Endodermal cell (in vitro differentiated cells): ENCODE results near the gene SLC25A20. TPM values are rescaled to one million over a fixed set of nuclear protein-coding genes. Genes with fewer than 3 reads are reported as not detected.

ENCODE experiments used
- DNase-seq: peaks from one replicate; pipeline ENCODE4 v3.0.0-alpha.2; 2017
- H3K27ac ChIP-seq: 2 replicates; pipeline ENCODE4 v1.5.1; 2013; ENCODE audit warnings: mild to moderate bottlenecking, low read depth, low read length, moderate library complexity
- H3K27me3 ChIP-seq: 2 replicates; pipeline ENCODE4 v1.6.1; 2013; ENCODE audit warnings: mild to moderate bottlenecking, low read length, moderate library complexity; ENCODE audit not compliant: insufficient read depth, control insufficient read depth, poor library complexity, severe bottlenecking
- H3K36me3 ChIP-seq: 2 replicates; pipeline ENCODE4 v1.7.0; 2013; ENCODE audit warnings: mild to moderate bottlenecking, low read length, moderate library complexity; ENCODE audit not compliant: control insufficient read depth, insufficient read depth
- H3K4me1 ChIP-seq: one replicate; pipeline ENCODE4 v1.7.0; 2013; ENCODE audit warnings: low read length; ENCODE audit not compliant: control insufficient read depth, insufficient read depth
- H3K4me3 ChIP-seq: 2 replicates; pipeline ENCODE4 v1.5.1; 2013; ENCODE audit warnings: mild to moderate bottlenecking, low read length, moderate library complexity
- H3K9ac ChIP-seq: 2 replicates; pipeline ENCODE4 v1.6.1; 2013; ENCODE audit warnings: mild to moderate bottlenecking, low read length, moderate library complexity; ENCODE audit not compliant: poor library complexity, severe bottlenecking; ENCODE audit errors: extremely low read depth
- H3K9me3 ChIP-seq: 2 replicates; pipeline ENCODE4 v1.6.1; 2013; ENCODE audit warnings: mild to moderate bottlenecking, low read length, moderate library complexity; ENCODE audit not compliant: control insufficient read depth
- H3K27ac Mint-ChIP-seq: 2 replicates; pipeline ENCODE4 v1.8.0; 2020; ENCODE audit warnings: mixed read lengths
- H3K27me3 Mint-ChIP-seq: 2 replicates; pipeline ENCODE4 v1.8.0; 2021; ENCODE audit warnings: mild to moderate bottlenecking, mixed read lengths; ENCODE audit not compliant: insufficient read depth
- H3K36me3 Mint-ChIP-seq: 2 replicates; pipeline ENCODE4 v1.8.0; 2020; ENCODE audit warnings: low read depth, mixed read lengths
- H3K4me1 Mint-ChIP-seq: 2 replicates; pipeline ENCODE4 v1.8.0; 2020; ENCODE audit warnings: mixed read lengths
- H3K4me3 Mint-ChIP-seq: 2 replicates; pipeline ENCODE4 v1.8.0; 2020; ENCODE audit warnings: mild to moderate bottlenecking, moderate library complexity, mixed read lengths
- H3K9me3 Mint-ChIP-seq: 2 replicates; pipeline ENCODE4 v1.8.0; 2020; ENCODE audit warnings: mild to moderate bottlenecking, mixed read lengths
- CTCF ChIP-seq: fragments of 200-600 bp; sonication (generic); conservative IDR thresholded peaks from 2 replicates; pipeline ENCODE4 v1.5.0; 2021; ENCODE audit warnings: antibody characterized with exemption, mild to moderate bottlenecking
- WGBS, 2 experiments: methylation state at CpG; one replicate each; pipeline versions ENCODE4 v1.1.5 to v1.1.7; 2013; ENCODE audit warnings: missing lambda C conversion rate in 2 of 2, mixed read lengths in 1 of 2; ENCODE audit not compliant: insufficient coverage in 1 of 2, insufficient read length in 1 of 2; 5-methylcytosine and 5-hydroxymethylcytosine counted together
- total RNA-seq, 2 donors: library from RNA; stranded (reverse); fragmentation: NEBNext Ultra II Directional in 1 of 2; extraction: Animal tissue kit (Norgen Biotek cat#: 25700) in 1 of 2; gene quantifications; 2 replicates in 1 of 2; 3 replicates in 1 of 2; pipeline ENCODE4 v1.2.1, GENCODE V29; 2021

SLC25A20 gene
- total RNA-seq, 2 donors from 2014 or later = 5.0 to 6.7 TPM

DNA sequence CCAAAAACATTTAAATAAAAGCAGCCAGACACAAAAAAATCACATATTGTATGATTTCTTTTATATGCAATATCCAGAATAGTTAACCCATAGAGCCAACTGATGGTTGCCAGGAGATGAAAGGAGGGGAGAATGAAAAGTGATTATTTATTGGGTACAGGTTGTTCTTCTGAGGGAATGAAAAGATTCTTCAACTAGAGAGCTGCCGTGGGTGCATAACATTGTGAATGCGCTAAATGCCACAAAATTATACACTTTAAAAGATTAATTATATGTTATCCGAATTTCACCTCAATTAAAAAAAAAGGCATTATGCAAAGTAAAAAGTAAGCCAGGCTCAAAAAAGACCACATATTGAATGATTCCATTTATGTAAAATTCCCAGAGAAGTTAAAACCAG, 87.2 kb downstream of the SLC25A20 start:
- no peak overlapping the region for H3K27ac Mint-ChIP-seq
- H3K9ac ChIP-seq = no peak overlapping the region
- H3K27me3 Mint-ChIP-seq = no peaks in the 10 kb centered on the region
- H3K27ac ChIP-seq = no peak overlapping the region
- H3K4me3 Mint-ChIP-seq = no peak overlapping the region
- no peaks in the 10 kb centered on the region for H3K36me3 ChIP-seq
- H3K4me3 ChIP-seq = no peak overlapping the region
- no peaks in the 10 kb centered on the region for H3K9me3 Mint-ChIP-seq
- no peaks in the 10 kb centered on the region for H3K4me1 ChIP-seq
- H3K27me3 ChIP-seq = no peaks in the 10 kb centered on the region
- TF ChIP-seq CTCF = no peak
- H3K9me3 ChIP-seq = no peaks in the 10 kb centered on the region
- H3K36me3 Mint-ChIP-seq = no peaks in the 10 kb centered on the region
- H3K4me1 Mint-ChIP-seq = no peaks in the 10 kb centered on the region
- WGBS, 2 experiments = 100% methylated on average over 1 of the region's 3 CpGs; no CpG with 5 or more reads in 1 of the 2 experiments
- DNase-seq = no peak

Other genes with a start within 250 kb of the SLC25A20 start
- 10 to 100 TPM; 20.7 to 30.1 TPM for gene CELSR3, start 236.0 kb downstream of the SLC25A20 start, total RNA-seq
- 10 to 100 TPM; 30.9 to 32.5 TPM for gene NCKIPSD, start 213.0 kb downstream of the SLC25A20 start, total RNA-seq
- 100 to 1,000 TPM; 104 to 127 TPM for gene IP6K2, start 181.7 kb downstream of the SLC25A20 start, total RNA-seq
- 10 to 100 TPM; 38.9 to 41.2 TPM for gene PRKAR2A, start 51.0 kb downstream of the SLC25A20 start, total RNA-seq
- 100 to 1,000 TPM in 1 of 2 donors, 10 to 100 TPM in 1; 86.6 to 113 TPM for gene ARIH2, start 20.0 kb upstream of the SLC25A20 start, total RNA-seq
- 10 to 100 TPM; 12.4 to 17.6 TPM for gene P4HTM, start 91.4 kb upstream of the SLC25A20 start, total RNA-seq
- gene WDR6, start 108.5 kb upstream of the SLC25A20 start, total RNA-seq = 100 to 1,000 TPM; 106 to 166 TPM
- 10 to 100 TPM; 40.8 to 41.9 TPM for gene DALRD3, start 119.7 kb upstream of the SLC25A20 start, total RNA-seq
- 10 to 100 TPM; 32.9 to 39.1 TPM for gene NDUFAF3, start 123.2 kb upstream of the SLC25A20 start, total RNA-seq
- gene IMPDH2, start 130.5 kb upstream of the SLC25A20 start, total RNA-seq = 100 to 1,000 TPM; 180 to 195 TPM
- gene QRICH1, start 195.2 kb upstream of the SLC25A20 start, total RNA-seq = 100 to 1,000 TPM; 127 to 155 TPM
- gene QARS1, start 205.9 kb upstream of the SLC25A20 start, total RNA-seq = 100 to 1,000 TPM; 314 to 358 TPM
- gene USP19, start 221.9 kb upstream of the SLC25A20 start, total RNA-seq = 10 to 100 TPM; 61.5 to 63.2 TPM
- 10 to 100 TPM; 83.6 to 97.8 TPM for gene LAMB2, start 234.2 kb upstream of the SLC25A20 start, total RNA-seq